GM12892 (cell line): ENCODE data around the gene RNF152.

Experiments used
- POLR2A ChIP-seq: IDR thresholded peaks from 2 replicates; pipeline ENCODE4 v1.6.1; 2011; ENCODE audit warnings: low read depth, low read length, control low read depth
- POLR2AphosphoS5 ChIP-seq: IDR thresholded peaks from 2 replicates; pipeline ENCODE4 v1.6.1; 2011; ENCODE audit warnings: low read depth, low read length, control low read depth
- TAF1 ChIP-seq: IDR thresholded peaks from 2 replicates; pipeline ENCODE4 v1.6.1; 2011; ENCODE audit warnings: low read depth, mild to moderate bottlenecking, control low read depth, low read length, borderline replicate concordance

- no peak for TF ChIP-seq POLR2A
- no peak for TF ChIP-seq TAF1
- no peak for TF ChIP-seq POLR2AphosphoS5
These were observed 40.8 kb downstream of the RNF152 start for GRCh38 chr18:61851940-61852451.
